IPS DF 19.7 (cell line): Measurements from ENCODE around the gene HOXA6.

Experiments
- DNase-seq: peaks from one replicate; pipeline ENCODE4 v3.0.0-alpha.2; 2013; ENCODE audit warnings: low read depth, low spot score

The HOXA6 gene

GRCh38 chr7:27147199-27148030 is at the start of gene HOXA6:
HOXA6 (minus strand) TSS chr7:27147774; CDS start chr7:27147749, 25 bp downstream.
- DNase-seq, result no peak

GRCh38 chr7:27196287-27196767 is 48.8 kb upstream of the HOXA6 start:
- DNase-seq, result no peak

GRCh38 chr7:27194686-27195379 is 47.3 kb upstream of the HOXA6 start:
- no peak for DNase-seq

- DNase-seq, result no peak
These were observed 46.4 kb upstream of the HOXA6 start for GRCh38 chr7:27194002-27194352.

GRCh38 chr7:27193335-27194001 is 45.9 kb upstream of the HOXA6 start:
- DNase-seq, result no peak

GRCh38 chr7:27192546-27193334 is 45.2 kb upstream of the HOXA6 start:
- no peak for DNase-seq

GRCh38 chr7:27191833-27192545 is 44.4 kb upstream of the HOXA6 start:
- no peak for DNase-seq

- no peak for DNase-seq
These were observed 43.7 kb upstream of the HOXA6 start for GRCh38 chr7:27191161-27191731.

GRCh38 chr7:27189997-27190748 is 42.6 kb upstream of the HOXA6 start:
- no peak for DNase-seq

- DNase-seq, result no peak
These were observed 41.9 kb upstream of the HOXA6 start for GRCh38 chr7:27189295-27189996.

- no peak for DNase-seq
These were observed 41.1 kb upstream of the HOXA6 start for GRCh38 chr7:27188386-27189294.

GRCh38 chr7:27187475-27188385 is 40.2 kb upstream of the HOXA6 start:
- no peak for DNase-seq

- no peak for DNase-seq
These were observed 39.3 kb upstream of the HOXA6 start for GRCh38 chr7:27186668-27187474.

- DNase-seq, result no peak
These were observed 38.5 kb upstream of the HOXA6 start for GRCh38 chr7:27185854-27186667.
